ENCODE results near the gene GATAD2A. TPM values are rescaled to one million over a fixed set of nuclear protein-coding genes. Genes with fewer than 3 reads are reported as not detected.

Gene GATAD2A
- total RNA-seq, 1 experiment from 2014 or later, result 189 TPM

GRCh38 chr19:19445288-19445687, 39.8 kb downstream of the GATAD2A start:
- no peak overlapping the region for H3K4me3 Mint-ChIP-seq
- Histone ChIP-seq H4K5ac (ENCODE audit: insufficient read length, low read depth, low read length) (no peak overlapping the region), H2BK15ac (ENCODE audit: low read depth, low read length) (no peak overlapping the region), H3K9ac (ENCODE audit: extremely low read depth, insufficient read length, low read length) (no peak overlapping the region), H3K4ac (ENCODE audit: low read depth, low read length) (no peak overlapping the region), H3K9me3 (ENCODE audit: control insufficient read depth, low read depth, low read length) (no peaks in the 10 kb centered on the region), H3K14ac (ENCODE audit: insufficient read depth, low read length) (no peak overlapping the region), H3K4me2 (ENCODE audit: insufficient read depth, insufficient read length, low read length) (no peak overlapping the region), H4K20me1 (ENCODE audit: control insufficient read depth, insufficient read depth, insufficient read length) (no peaks in the 10 kb centered on the region), H2AK5ac (ENCODE audit: insufficient read length, low read length) (no peak overlapping the region), H3K23ac (ENCODE audit: insufficient read length, low read depth, low read length) (no peak overlapping the region), H2AFZ (ENCODE audit: low read length) (no peak overlapping the region), H3K4me1 (ENCODE audit: insufficient read depth, low read length) (peaks cover 14% of the 10 kb centered on the region; the same call in 1 of the 2 replicates), H2BK20ac (ENCODE audit: low read depth, low read length, poor library complexity, severe bottlenecking) (no peak overlapping the region), H2BK12ac (ENCODE audit: insufficient read length, low read depth, low read length) (no peak overlapping the region), H4K8ac (replicated peaks; ENCODE audit: insufficient read length, low read depth, low read length) (no peak overlapping the region), H3K23me2 (ENCODE audit: insufficient read length, low read depth, low read length, poor library complexity, severe bottlenecking) (no peaks in the 10 kb centered on the region), H3K27ac (ENCODE audit: insufficient read length, low read depth, low read length) (no peak overlapping the region), H2BK120ac (ENCODE audit: low read depth, low read length, poor library complexity, severe bottlenecking) (no peak overlapping the region), H3T11ph (ENCODE audit: low read length) (no peak overlapping the region), H3K79me2 (ENCODE audit: insufficient read depth, low read length) (peaks cover 62% of the 10 kb centered on the region; the same call in 1 of the 2 replicates), H2BK5ac (ENCODE audit: insufficient read length, low read length) (no peak overlapping the region), H3K56ac (ENCODE audit: insufficient read length, low read depth, low read length) (no peak overlapping the region), H3K18ac (ENCODE audit: insufficient read length, low read depth, low read length) (no peak overlapping the region), H4K91ac (ENCODE audit: insufficient read length, low read depth, low read length) (no peak overlapping the region), H3K79me1 (ENCODE audit: insufficient read depth, low read depth, low read length, poor library complexity, severe bottlenecking) (peaks cover 9% of the 10 kb centered on the region), H3K27me3 (ENCODE audit: insufficient read depth, low read length) (no peaks in the 10 kb centered on the region)
- DNase-seq, result no peak
- peaks cover 48% of the 10 kb centered on the region in 2 experiments for H3K4me1 Mint-ChIP-seq
- TF ChIP-seq CTCF (conservative IDR thresholded peaks at IDR 0.05), result no peak
- no CpG with 5 or more reads among the region's 1 CpG for WGBS (ENCODE audit: extremely low coverage, insufficient read length, low lambda C conversion rate)
- peak overlapping the region; percentile 83 to 87 (median 86); a peak in 6 of 7 replicates for H3K27ac Mint-ChIP-seq
- H3K36me3 Mint-ChIP-seq (ENCODE audit: insufficient read depth in 1 of 3, low read depth in 3 of 3), result peaks cover 0 to 7% (median 0%) of the 10 kb centered on the region in 3 experiments; a peak in 3 of 7 replicates
- no peaks in the 10 kb centered on the region for H3K27me3 Mint-ChIP-seq (ENCODE audit: low read depth)
- H3K9me3 Mint-ChIP-seq, result no peaks in the 10 kb centered on the region
